CD4-positive, alpha-beta T cell treated with Interleukin-10 for 1 hour (primary cell): ENCODE results near the gene CHD9.
A peak's percentile ranks its signal among the peaks of the same experiment; 100 is the strongest.
"Not testable (repeated sequence)": the region's sequence is repeated elsewhere in the genome, so short reads cannot be mapped to it uniquely, and the experiment has no call there.

Experiments used
- DNase-seq: peaks from one replicate; pipeline ENCODE4 v3.0.0-alpha.2; 2020

CHD9 gene

GRCh38 chr16:53291757-53292392, 237.1 kb downstream of the CHD9 start:
- DNase-seq = no peak

DNA sequence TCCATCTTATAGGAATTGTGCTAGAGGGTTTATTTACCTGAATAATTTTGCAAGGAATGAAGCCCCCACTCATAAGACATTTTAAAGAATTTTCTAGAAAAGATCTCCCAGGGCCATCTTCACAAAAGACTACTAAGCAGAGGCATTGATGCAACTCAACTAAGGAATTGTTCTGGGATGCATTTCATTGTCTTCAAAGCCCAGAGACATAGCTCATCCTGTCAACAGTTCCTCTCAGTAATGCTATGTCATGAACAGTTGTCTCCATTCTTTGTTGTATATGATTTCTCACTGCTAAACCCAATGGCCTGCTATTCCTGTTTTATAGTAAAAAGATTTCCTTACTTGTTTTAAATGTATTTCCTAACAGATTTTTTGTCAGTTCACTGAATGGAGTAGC, 242.7 kb downstream of the CHD9 start:
- no peak for DNase-seq

GRCh38 chr16:53304334-53304733, 249.5 kb downstream of the CHD9 start:
- no peak for DNase-seq

- DNase-seq = no peak
Observed at GRCh38 chr16:53305743-53306142, 251.0 kb downstream of the CHD9 start.

- no peak for DNase-seq
Observed at GRCh38 chr16:53309457-53309856, 254.7 kb downstream of the CHD9 start.

DNA sequence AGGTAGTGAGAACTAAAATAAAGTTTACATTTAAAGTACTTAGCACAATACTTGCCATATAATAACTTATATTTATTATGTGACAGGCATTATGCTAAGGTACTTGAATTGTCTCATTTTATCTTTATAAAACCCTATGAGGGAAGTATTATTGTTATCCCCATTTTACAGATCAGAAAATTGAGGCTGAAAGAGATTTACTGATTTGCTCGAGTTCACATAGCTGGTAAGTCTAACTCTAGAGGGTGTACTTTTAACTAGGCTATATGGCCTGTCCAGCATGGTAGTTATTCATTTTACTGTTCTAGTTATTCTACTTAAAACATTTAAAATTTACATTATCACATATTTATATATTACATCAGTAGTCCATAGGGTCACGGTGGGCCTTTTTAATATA, 266.2 kb downstream of the CHD9 start:
- DNase-seq = no peak

DNA sequence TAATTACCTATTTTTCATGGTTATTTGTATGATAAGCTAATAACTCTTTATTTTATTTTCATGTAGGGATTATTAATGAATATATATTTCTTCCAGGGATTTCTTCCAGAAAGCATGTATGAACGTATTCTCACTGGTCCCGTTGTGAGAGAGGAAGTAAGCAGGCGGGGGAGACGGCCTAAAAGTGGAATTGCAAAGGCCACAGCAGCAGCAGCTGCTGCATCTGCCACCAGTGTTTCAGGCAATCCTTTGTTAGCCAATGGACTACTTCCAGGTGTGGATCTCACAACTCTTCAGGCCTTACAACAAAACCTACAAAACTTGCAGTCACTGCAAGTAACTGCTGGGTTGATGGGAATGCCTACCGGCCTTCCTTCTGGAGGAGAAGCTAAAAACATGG, 269.1 kb downstream of the CHD9 start:
- DNase-seq = no peak

DNA sequence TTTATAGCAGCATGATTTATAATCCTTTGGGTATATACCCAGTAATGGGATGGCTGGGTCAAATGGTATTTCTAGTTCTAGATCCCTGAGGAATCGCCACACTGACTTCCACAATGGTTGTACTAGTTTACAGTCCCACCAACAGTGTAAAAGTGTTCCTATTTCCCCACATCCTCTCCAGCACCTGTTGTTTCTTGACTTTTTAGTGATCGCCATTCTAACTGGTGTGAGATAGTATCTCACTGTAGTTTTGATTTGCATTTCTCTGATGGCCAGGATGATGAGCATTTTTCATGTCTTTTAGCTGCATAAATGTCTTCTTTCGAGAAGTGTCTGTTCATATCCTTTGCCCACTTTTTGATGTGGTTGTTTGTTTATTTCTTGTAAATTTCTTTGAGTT, 276.2 kb downstream of the CHD9 start:
- DNase-seq = not testable (repeated sequence)

- DNase-seq = no peak
Observed at GRCh38 chr16:53334581-53334980, 279.8 kb downstream of the CHD9 start.

GRCh38 chr16:53337294-53337693, 282.5 kb downstream of the CHD9 start:
- DNase-seq = no peak

DNA sequence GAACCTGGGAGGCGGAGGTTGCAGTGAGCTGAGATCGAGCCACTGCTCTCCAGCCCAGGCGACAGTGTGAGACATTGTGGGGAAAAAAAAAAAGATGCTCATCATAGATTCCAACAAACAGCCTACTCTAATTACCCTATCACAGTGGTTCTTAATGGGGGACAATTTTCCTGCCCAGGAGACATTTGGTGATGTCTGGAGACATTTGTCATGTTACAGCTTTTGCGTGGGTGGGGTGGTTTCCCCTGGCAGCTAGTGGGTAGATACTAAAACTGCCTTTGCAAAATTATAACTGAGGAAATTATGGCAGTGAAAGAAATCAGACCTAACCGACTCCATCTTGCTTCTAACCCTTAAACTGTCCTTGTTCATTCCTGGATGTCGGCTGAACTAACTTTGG, 287.0 kb downstream of the CHD9 start:
- no peak for DNase-seq

DNA sequence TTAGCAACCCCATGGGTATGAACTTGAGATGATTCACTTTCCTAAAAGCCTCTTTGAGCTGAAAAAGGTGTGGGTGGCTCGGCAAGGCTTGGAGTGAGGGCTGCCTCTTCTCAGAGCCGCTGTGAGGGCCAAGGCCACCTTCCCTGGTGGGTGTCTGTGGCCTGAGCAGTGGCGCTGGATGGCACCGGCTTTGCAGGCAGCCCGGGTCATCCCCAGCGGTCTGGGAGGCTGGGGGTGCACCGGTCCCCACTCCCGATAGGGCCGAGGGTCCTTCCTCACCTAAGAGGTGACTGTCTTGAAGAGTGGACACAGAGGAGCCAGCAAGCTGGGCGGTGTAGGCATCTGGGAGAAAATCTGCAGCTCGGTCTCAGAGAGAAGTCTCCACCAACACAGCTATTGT, 300.3 kb downstream of the CHD9 start:
- DNase-seq = no peak

GRCh38 chr16:53356478-53357207, 301.9 kb downstream of the CHD9 start:
- no peak for DNase-seq

GRCh38 chr16:53357208-53357586, 302.4 kb downstream of the CHD9 start:
- no peak for DNase-seq

DNA sequence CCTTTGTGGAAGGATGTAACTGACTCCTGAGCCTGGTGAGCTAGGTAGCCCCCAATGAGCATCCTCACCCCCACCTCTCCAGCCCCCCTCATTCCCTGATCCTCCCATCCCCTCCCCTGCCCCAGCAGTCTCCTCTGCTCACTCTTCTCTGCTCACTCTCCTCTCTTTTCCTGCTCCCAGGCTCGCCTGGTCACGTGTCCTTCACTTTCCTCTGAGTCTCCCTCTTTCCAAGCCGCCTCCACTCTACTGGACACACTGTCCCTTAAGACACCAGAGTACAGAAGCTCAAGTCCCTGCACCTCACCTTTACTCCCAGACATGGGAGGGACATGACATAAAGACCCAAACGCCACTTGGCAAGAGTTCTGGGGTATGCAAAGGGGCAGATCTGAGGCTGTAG, 303.2 kb downstream of the CHD9 start:
- no peak for DNase-seq

GRCh38 chr16:53358884-53359283, 304.1 kb downstream of the CHD9 start:
- DNase-seq = no peak

DNA sequence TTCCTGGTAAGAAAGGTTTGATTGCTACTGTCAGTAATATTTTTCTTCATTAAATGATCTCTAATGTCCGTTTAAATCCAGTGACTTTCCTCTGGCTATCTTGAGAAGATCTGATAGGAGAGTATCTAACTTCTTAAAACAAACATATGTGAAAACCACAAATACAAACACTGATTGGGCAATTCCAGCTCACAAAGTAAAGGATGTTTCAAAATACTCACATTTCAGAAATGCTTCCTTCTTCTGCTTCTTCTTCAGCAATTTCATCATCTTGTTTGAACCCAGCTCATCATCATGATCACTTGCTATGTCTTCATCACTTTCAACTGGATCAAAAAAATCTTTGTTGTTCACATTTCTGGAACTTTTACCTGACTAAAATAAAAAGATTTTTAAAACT, 315.1 kb downstream of the CHD9 start:
- no peak for DNase-seq

DNA sequence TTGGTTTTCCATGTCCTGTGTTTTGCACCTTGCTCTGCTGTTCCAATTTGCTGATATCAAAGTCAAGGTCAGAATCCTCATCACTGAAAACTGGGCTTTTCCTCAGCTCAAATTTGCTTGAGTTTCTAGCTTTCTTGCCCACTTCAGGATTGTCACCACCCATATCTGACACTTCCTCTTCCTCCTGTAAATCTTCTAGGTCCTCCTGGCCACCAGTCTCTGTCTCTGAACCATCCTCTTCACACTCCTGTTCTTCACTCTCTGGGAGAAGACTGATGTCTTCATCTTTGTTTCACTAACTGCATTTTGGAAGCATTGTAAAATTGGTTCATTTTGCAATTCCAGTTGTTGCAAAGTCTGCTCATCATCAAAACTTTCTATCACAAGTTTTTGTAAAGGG, 316.0 kb downstream of the CHD9 start:
- DNase-seq = no peak

DNA sequence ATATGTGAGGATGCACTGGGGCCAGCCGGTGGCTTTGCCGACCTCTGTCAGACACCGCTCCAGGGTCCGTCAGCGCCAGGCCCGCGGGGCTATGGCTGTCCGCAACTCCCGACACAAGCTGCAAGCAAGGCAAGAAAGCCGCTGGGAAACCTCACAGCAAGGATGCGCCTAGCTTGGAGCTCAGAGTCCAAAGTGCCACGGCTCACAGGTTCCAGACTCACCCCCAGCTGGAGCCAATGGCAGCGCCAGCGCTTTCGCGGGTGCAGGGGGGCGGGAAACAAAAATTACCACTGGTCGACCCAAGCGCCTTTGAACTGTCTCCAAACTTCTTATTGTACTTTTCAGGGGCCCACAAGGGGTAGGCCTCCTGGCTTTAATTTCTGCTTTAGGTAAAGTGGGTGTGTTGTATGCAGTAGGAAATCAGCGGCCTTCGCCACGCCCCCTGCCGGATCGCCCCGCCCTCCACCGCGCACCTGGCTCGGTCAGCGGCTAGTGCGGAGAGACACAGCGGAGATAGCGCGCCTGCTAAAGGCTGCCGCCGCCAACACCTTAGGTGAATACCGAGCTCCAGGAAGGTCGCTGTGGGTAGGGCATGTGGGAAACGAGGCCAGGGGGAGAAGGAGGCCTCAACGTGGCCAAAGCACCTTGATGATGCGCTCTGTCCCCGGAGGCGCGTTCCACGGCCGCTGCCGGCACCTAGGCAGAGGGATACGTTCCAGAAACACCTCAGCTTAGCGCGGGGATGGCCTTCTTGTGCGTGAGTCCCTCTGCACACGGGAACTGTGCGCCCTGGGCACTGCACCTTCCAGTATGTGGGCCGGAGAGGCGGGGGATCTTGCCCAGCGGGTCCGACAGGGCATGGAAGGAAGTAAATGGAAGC, 318.4 kb downstream of the CHD9 start:
- DNase-seq = peak; percentile 87

DNA sequence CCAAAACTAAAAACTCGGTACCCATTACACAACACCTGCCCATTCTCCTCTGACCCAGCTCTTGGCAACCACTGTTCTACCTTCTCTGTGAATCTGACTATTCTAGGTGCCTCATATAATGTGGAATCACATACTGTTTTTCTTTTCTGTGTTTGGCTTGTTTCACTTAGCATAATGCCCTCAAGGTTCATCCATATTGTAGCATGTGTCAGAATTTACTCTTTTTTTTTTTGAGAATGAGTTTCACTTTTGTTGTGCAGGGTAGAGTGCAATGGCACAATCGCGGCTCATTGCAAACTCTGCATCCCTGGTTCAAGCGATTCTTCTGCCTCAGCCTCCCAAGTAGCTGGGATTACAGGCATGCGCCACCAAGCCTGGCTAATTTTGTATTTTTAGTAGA, 320.0 kb downstream of the CHD9 start:
- DNase-seq = no peak

DNA sequence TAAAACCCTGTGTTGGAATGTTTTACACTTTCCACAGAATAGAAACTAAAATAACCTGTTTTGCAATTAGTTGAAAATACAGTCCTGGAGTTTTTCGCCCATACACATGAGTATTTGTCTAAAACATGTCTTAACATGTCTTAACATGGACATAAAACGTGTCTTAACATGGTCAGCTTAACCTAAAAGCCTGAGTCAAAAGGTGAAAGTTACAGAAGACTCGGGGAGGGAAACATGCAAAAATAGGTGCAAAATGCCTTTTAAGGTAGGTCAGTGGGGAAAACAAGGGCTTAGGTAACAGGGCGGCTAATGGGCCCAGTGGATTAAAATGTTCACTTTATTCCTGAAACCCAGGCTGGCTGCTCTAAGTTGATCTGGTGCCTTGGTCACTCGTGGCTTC, 323.3 kb downstream of the CHD9 start:
- DNase-seq = no peak
